ENCODE measurements around the gene SCFD1.
"Not testable (repeated sequence)": the region's sequence is repeated elsewhere in the genome, so short reads cannot be mapped to it uniquely, and the experiment has no call there.

DNA sequence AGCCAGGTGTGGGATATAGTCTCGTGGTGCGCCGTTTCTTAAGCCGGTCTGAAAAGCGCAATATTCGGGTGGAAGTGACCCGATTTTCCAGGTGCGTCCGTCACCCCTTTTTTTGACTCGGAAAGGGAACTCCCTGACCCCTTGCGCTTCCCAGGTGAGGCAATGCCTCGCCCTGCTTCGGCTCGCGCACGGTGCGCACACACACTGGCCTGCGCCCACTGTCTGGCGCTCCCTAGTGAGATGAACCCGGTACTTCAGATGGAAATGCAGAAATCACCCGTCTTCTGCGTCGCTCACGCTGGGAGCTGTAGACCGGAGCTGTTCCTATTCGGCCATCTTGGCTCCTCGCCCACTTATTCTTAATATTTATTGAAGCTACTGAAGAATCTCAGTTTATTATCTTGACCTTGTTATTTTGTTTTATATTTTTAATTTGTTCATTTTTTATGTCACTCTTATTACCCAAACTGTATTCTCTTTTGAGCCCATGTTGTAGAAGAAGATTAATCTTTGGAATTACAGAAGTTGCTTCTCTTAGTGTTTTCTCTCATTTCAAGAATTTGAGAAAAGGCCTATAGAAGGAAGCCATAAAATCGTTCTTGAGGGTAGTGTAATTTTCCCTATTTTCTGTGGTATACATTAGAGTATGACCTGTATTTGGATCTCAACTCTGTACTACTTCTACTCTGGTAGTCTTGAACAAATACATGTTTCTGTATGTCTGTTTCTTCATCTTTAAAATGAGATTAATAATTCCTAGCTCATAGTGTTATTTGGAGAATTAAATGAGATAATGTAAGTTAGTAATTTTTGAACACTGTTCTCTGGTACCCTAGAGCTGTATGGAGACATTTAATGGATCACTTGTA is 68.6 kb downstream of the SCFD1 start:
- TF ChIP-seq, protein P1, sequence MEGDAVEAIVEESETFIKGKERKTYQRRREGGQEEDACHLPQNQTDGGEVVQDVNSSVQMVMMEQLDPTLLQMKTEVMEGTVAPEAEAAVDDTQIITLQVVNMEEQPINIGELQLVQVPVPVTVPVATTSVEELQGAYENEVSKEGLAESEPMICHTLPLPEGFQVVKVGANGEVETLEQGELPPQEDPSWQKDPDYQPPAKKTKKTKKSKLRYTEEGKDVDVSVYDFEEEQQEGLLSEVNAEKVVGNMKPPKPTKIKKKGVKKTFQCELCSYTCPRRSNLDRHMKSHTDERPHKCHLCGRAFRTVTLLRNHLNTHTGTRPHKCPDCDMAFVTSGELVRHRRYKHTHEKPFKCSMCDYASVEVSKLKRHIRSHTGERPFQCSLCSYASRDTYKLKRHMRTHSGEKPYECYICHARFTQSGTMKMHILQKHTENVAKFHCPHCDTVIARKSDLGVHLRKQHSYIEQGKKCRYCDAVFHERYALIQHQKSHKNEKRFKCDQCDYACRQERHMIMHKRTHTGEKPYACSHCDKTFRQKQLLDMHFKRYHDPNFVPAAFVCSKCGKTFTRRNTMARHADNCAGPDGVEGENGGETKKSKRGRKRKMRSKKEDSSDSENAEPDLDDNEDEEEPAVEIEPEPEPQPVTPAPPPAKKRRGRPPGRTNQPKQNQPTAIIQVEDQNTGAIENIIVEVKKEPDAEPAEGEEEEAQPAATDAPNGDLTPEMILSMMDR (IDR thresholded peaks at IDR 0.05): peak in 3 of 7 experiments; percentile 18 to 43 (median 29)
- not testable (repeated sequence) for TF ChIP-seq POLR2A (IDR thresholded peaks at IDR 0.05)
